ENCODE results near the gene ALDOA. TPM values are rescaled to one million over a fixed set of nuclear protein-coding genes. Genes with fewer than 3 reads are reported as not detected.

Gene ALDOA
- total and polyA plus RNA-seq, 9 of the 15 experiments (the other 6 are each of a cell fraction or from before 2014, with no cell fraction given), result 311 to 2,224 (median 1,293) TPM

DNA sequence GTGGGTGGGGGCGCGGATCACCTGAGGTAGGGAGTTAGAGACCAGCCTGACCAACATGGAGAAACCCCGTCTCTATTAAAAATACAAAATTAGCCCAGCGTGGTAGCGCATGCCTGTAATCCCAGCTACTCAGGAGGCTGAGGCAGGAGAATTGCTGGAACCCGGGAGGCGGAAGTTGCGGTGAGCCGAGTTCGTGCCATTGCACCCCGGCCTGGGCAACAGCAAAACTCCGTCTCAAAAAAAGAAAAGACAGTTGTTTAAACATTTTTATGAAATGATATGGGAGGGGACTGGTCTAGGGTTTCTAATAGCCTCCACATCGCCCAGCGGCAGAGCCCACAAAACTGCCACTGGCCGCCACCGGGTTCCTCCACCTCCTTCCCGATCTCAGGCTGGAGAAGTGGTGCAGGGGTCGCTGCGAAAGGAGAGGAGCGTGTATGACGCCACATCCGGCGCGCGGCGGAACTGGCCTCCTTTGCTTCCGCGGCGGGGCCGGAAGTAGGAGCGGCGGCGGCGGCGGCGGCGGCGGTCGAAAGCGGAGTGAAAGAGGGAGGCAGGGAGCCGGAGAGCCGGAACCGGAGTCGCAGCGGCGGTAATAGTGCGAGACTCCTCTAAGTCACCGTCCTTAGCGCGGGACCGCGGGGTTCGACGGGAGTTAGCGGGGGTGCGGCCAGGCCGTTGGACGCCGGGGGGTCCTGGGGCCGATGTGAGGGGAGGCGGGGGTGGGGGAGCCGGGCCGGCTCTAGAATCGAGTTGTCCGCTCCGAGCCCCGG, 10.1 kb downstream of the ALDOA start, which contains the start of gene PPP4C (continued):
- TF ChIP-seq SMARCB1 (IDR thresholded peaks at IDR 0.05; ENCODE audit: insufficient read length, low read depth) (no peak), RAD51 (IDR thresholded peaks at IDR 0.05; ENCODE audit: borderline replicate concordance, low read depth) (no peak), ZNF449 (CRISPR knock-in tag; IDR thresholded peaks at IDR 0.05) (no peak), PML (IDR thresholded peaks at IDR 0.05; ENCODE audit: low read length) (peak; percentile 87), MBD1 (CRISPR knock-in tag; IDR thresholded peaks at IDR 0.05) (no peak), ZNF561 (CRISPR knock-in tag; conservative IDR thresholded peaks at IDR 0.05) (0 out of 2 replicates have a peak, but pooled peaks have one; percentile 15), POU5F1 (IDR thresholded peaks at IDR 0.05; ENCODE audit: borderline replicate concordance, low read depth, low read length, partially characterized antibody) (peak; percentile 16), MTA1 (IDR thresholded peaks at IDR 0.05; ENCODE audit: borderline replicate concordance) (peak; percentile 71), MCM5 (IDR thresholded peaks at IDR 0.05; ENCODE audit: low read depth) (no peak), POLR2AphosphoS5 (IDR thresholded peaks at IDR 0.05; ENCODE audit: control insufficient read depth, insufficient read depth, low read depth, low read length) (peak; percentile 98), NCOR1 (IDR thresholded peaks at IDR 0.05) (no peak), KDM4B (IDR thresholded peaks at IDR 0.05; ENCODE audit: borderline replicate concordance in 2 of 2, low read depth in 1 of 2) (peak in 1 of 2 experiments; percentile 78; a peak in 2 of 4 replicates), CREB1 (IDR thresholded peaks at IDR 0.05) (peak; percentile 92), CREB1 (CRISPR knock-in tag; IDR thresholded peaks at IDR 0.05) (peak; percentile 91)
- TF ChIP-seq, protein P1, sequence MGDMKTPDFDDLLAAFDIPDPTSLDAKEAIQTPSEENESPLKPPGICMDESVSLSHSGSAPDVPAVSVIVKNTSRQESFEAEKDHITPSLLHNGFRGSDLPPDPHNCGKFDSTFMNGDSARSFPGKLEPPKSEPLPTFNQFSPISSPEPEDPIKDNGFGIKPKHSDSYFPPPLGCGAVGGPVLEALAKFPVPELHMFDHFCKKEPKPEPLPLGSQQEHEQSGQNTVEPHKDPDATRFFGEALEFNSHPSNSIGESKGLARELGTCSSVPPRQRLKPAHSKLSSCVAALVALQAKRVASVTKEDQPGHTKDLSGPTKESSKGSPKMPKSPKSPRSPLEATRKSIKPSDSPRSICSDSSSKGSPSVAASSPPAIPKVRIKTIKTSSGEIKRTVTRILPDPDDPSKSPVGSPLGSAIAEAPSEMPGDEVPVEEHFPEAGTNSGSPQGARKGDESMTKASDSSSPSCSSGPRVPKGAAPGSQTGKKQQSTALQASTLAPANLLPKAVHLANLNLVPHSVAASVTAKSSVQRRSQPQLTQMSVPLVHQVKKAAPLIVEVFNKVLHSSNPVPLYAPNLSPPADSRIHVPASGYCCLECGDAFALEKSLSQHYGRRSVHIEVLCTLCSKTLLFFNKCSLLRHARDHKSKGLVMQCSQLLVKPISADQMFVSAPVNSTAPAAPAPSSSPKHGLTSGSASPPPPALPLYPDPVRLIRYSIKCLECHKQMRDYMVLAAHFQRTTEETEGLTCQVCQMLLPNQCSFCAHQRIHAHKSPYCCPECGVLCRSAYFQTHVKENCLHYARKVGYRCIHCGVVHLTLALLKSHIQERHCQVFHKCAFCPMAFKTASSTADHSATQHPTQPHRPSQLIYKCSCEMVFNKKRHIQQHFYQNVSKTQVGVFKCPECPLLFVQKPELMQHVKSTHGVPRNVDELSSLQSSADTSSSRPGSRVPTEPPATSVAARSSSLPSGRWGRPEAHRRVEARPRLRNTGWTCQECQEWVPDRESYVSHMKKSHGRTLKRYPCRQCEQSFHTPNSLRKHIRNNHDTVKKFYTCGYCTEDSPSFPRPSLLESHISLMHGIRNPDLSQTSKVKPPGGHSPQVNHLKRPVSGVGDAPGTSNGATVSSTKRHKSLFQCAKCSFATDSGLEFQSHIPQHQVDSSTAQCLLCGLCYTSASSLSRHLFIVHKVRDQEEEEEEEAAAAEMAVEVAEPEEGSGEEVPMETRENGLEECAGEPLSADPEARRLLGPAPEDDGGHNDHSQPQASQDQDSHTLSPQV (IDR thresholded peaks at IDR 0.05), result peak; percentile 36; the same call in 1 of the 2 replicates
- TF ChIP-seq, protein P2, sequence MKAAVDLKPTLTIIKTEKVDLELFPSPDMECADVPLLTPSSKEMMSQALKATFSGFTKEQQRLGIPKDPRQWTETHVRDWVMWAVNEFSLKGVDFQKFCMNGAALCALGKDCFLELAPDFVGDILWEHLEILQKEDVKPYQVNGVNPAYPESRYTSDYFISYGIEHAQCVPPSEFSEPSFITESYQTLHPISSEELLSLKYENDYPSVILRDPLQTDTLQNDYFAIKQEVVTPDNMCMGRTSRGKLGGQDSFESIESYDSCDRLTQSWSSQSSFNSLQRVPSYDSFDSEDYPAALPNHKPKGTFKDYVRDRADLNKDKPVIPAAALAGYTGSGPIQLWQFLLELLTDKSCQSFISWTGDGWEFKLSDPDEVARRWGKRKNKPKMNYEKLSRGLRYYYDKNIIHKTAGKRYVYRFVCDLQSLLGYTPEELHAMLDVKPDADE (conservative IDR thresholded peaks at IDR 0.05; ENCODE audit: control insufficient read depth, low read depth, low read length), result peak; percentile 28; the same call in 1 of the 2 replicates
- TF ChIP-seq, protein P3, sequence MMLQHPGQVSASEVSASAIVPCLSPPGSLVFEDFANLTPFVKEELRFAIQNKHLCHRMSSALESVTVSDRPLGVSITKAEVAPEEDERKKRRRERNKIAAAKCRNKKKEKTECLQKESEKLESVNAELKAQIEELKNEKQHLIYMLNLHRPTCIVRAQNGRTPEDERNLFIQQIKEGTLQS (IDR thresholded peaks at IDR 0.05), result peak; percentile 59
- TF ChIP-seq, protein P3 (CRISPR knock-in tag; conservative IDR thresholded peaks at IDR 0.05), result no peak

Measured in K562 (cell line).